Mesothelial cell of epicardium (in vitro differentiated cells): ENCODE measurements around the gene BUB1. TPM values are rescaled to one million over a fixed set of nuclear protein-coding genes. Genes with fewer than 3 reads are reported as not detected.

ENCODE experiments used
- DNase-seq, 2 experiments: peaks; one replicate each; pipeline ENCODE4 v3.0.0; 2021; ENCODE audit warnings: low spot score in 2 of 2; ENCODE audit not compliant: unreplicated experiment in 2 of 2
- H3K27ac Mint-ChIP-seq: 2 replicates; pipeline ENCODE4 v1.8.0; 2021; ENCODE audit warnings: mixed read lengths
- H3K27me3 Mint-ChIP-seq: 2 replicates; pipeline ENCODE4 v1.8.0; 2021; ENCODE audit warnings: low read depth, mixed read lengths
- H3K36me3 Mint-ChIP-seq: 2 replicates; pipeline ENCODE4 v1.8.0; 2021; ENCODE audit warnings: mixed read lengths
- H3K4me1 Mint-ChIP-seq: 2 replicates; pipeline ENCODE4 v1.8.0; 2021; ENCODE audit warnings: mixed read lengths
- H3K4me3 Mint-ChIP-seq: 2 replicates; pipeline ENCODE4 v1.8.0; 2021; ENCODE audit warnings: mild to moderate bottlenecking, moderate library complexity, mixed read lengths
- H3K9me3 Mint-ChIP-seq: 2 replicates; pipeline ENCODE4 v1.8.0; 2021; ENCODE audit warnings: mixed read lengths
- total RNA-seq: library from RNA; stranded (reverse); gene quantifications from 3 replicates; pipeline ENCODE4 v1.2.1, GENCODE V29; 2021
- TF ChIP-seq, protein P1 (sequence below): fragments of 200-600 bp; sonication (generic); IDR thresholded peaks from one replicate; pipeline ENCODE4 v1.5.0; 2021; ENCODE audit warnings: antibody characterized with exemption; ENCODE audit not compliant: unreplicated experiment

Gene BUB1
- 20.2 to 21.2 TPM (median 21.2 TPM) in 3 replicates for total RNA-seq

DNA sequence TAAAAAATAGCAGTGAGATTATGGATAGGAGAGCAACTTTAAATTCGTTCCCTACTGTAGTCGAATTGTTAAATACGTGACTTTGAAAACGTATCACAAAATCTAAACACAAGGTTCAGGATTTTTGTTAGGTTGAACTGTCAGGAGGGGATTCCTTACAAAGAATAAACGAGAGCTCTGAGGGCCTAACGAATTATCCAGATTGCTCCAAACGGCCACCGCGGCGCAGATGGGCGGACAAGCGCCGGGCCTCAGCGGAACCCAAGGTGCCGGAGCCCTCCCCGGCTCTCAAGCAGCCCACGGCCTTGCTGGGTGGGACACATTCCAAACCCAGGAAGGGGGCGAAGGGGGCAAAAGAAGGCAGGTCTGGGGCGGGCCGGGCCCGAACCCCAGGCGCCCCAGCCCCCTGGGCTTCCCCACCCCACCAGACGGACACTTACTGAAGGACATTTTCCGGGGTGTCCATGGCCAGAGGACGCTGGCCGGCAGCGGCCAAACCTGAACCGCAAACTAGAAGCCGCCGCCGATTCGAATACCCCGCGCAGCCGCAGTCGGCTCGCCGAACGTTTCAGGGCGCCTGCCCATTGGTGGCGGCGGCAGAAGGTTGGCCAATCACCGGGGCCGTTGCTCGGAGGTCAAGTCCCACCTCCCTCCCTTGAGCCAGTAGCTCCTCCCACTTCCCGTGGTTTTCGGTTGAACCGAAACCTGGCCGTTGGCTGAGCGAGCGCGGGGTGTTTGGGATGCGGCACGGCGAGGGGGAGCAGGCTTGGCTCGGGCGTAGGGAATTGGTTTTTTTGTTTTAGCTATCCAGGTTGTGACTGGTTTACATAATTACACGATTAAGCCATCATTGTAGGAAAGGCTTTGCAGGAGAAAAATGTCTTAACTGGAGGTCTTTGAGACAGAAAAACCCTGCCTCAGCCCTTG is at the start of gene BUB1:
Gene BUB1, minus strand, starts transcription at position 534 of the 927 bp plus-strand sequence. Its CDS starts 68 bp downstream, at position 466.
- TF ChIP-seq, protein P1, sequence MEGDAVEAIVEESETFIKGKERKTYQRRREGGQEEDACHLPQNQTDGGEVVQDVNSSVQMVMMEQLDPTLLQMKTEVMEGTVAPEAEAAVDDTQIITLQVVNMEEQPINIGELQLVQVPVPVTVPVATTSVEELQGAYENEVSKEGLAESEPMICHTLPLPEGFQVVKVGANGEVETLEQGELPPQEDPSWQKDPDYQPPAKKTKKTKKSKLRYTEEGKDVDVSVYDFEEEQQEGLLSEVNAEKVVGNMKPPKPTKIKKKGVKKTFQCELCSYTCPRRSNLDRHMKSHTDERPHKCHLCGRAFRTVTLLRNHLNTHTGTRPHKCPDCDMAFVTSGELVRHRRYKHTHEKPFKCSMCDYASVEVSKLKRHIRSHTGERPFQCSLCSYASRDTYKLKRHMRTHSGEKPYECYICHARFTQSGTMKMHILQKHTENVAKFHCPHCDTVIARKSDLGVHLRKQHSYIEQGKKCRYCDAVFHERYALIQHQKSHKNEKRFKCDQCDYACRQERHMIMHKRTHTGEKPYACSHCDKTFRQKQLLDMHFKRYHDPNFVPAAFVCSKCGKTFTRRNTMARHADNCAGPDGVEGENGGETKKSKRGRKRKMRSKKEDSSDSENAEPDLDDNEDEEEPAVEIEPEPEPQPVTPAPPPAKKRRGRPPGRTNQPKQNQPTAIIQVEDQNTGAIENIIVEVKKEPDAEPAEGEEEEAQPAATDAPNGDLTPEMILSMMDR, result no peak
- Mint-ChIP-seq H3K4me1 (peaks cover 34% of the 10 kb centered on the region), H3K36me3 (no peaks in the 10 kb centered on the region), H3K27me3 (no peaks in the 10 kb centered on the region), H3K9me3 (no peaks in the 10 kb centered on the region), H3K27ac (peak within 1 kb of the TSS; percentile 99), H3K4me3 (peak within 1 kb of the TSS; percentile 99)
- DNase-seq, result peak; percentile 96 to 98

DNA sequence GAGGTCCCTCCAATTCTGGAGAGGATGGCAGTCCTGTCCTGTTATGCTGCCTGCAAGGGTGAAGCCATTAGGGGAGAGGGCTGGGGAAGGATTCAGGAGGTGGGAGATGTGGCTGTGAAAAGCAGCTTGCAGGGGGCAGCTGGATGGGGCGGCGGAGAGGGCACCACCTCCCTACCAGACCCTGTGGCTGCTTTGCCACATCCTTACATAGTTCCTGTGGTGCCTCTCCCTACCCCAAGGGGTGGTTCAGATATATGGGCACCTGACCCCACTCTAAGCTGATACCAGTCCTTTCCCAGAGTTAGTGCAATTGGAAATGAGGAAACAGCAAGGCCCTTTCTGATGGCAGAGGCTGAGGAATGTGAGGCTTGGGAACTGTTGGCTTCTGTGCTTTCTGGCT is 48.4 kb upstream of the BUB1 start:
- Mint-ChIP-seq H3K9me3 (peaks cover 6% of the 10 kb centered on the region), H3K27ac (no peak overlapping the region), H3K27me3 (peaks cover 51% of the 10 kb centered on the region), H3K36me3 (no peaks in the 10 kb centered on the region), H3K4me1 (no peaks in the 10 kb centered on the region), H3K4me3 (no peak overlapping the region)
- TF ChIP-seq, protein P1, result no peak
- DNase-seq, result no peak

DNA sequence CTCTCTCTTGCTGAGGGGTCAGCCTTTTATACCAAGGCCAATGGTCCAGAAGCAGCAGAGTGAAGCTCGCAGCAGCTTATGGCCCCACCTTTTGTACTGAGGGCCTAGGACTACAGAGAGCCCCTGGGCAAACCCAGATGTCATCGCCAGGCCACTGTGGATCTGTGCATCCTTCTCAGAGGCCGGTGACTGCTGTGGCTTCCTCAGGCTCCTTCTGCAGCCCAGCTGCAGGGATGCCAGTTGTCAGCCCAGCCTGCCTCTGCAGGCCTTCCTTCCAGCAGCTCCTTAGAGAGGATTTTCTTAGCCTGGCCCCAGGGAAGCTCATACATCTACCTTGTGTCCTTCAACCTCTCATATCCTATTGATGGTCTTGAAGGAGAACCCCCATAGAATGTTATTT is 48.0 kb upstream of the BUB1 start:
- Mint-ChIP-seq H3K27ac (no peak overlapping the region), H3K27me3 (peaks cover 48% of the 10 kb centered on the region), H3K4me3 (no peak overlapping the region), H3K4me1 (no peaks in the 10 kb centered on the region), H3K9me3 (peaks cover 1% of the 10 kb centered on the region), H3K36me3 (no peaks in the 10 kb centered on the region)
- DNase-seq, result no peak
- TF ChIP-seq, protein P1, result no peak

DNA sequence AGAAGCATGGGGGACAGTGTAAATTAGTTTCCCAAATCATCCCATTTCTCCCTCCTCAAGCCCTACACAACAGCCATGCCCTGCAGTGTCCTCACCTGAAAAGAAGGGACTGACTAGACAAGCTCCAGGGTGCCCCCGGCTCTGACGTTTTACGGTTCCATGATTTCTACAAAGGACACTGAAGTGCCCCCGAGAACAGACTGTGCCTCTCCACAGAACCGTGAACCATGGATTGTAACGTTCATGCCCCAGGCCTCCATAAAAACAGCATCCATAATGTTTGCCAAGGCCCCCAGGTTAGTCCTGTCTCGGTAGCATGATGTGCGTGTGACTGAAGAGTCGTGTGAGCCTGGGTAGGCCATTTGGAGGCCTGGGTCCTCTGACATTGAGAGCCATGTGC is 47.5 kb upstream of the BUB1 start:
- Mint-ChIP-seq H3K4me1 (no peaks in the 10 kb centered on the region), H3K36me3 (no peaks in the 10 kb centered on the region), H3K9me3 (no peaks in the 10 kb centered on the region), H3K4me3 (no peak overlapping the region), H3K27me3 (peaks cover 43% of the 10 kb centered on the region), H3K27ac (no peak overlapping the region)
- TF ChIP-seq, protein P1, result no peak
- no peak for DNase-seq

DNA sequence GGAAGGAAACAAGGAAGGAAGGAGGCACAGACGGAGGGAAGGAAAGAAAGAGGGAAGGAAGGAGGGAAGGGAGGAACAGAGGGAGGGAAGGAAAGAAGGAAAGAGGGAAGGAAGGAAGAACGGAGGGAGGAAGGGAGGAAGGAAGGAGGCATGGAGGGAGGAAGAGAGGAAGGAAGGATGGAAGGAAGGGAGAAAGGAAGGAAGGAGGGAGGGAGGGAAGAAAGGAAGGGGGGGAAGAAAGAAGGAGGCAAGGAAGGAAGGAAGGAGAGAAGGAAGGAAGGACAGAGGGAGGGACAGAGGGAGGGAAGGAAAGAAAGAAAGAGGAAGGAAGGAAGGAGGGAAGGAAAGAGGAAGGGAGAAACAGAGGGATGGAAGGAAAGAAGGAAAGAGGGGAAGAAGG is 47.0 kb upstream of the BUB1 start:
- Mint-ChIP-seq H3K27me3 (peaks cover 39% of the 10 kb centered on the region), H3K4me1 (no peaks in the 10 kb centered on the region), H3K4me3 (no peak overlapping the region), H3K27ac (no peak overlapping the region), H3K36me3 (no peaks in the 10 kb centered on the region), H3K9me3 (no peaks in the 10 kb centered on the region)
- DNase-seq, result no peak
- TF ChIP-seq, protein P1, result no peak
